ENCODE data around the gene GLI3.

DNA sequence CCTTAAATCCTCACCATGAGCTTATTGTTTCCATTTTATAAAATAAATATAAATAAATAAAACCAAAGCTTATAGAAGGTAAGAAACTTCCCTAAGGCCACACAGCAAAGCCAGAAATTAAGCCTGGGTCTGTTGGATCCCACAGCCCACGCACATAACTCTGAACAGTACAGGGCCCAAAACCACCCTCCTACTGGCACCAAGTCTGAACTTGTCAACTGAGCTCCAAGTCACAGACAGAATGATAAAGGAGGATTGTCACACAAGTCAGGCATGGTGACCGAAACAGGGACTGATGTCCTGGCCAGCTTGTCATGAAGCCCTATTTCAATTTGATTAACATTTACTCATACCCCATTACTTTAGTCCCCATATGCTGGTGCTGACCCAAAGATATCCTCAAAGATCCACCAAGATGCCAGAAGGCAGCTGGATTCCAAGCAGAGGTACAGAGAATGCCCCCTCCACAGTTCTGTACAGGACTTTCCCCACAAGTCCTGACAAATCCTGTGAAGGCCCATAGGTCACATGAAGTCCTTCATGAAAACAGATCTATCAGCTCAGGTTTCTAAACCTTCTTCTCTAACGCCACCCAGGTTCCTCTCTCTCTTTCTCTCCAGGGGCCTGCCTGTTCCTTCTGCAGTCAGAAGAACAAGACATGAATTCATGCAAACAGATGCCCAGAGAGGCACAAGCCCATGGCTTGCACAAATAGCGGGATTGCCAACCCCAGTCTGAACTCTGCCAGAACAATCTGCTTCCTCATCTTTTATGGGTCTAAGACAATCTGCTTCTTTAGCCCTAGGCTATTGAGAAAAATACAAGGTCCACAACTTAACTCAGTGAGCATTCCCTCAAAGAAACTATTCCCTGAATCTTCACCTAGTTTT, 60.9 kb downstream of the GLI3 start:
- TF ChIP-seq, protein P1, sequence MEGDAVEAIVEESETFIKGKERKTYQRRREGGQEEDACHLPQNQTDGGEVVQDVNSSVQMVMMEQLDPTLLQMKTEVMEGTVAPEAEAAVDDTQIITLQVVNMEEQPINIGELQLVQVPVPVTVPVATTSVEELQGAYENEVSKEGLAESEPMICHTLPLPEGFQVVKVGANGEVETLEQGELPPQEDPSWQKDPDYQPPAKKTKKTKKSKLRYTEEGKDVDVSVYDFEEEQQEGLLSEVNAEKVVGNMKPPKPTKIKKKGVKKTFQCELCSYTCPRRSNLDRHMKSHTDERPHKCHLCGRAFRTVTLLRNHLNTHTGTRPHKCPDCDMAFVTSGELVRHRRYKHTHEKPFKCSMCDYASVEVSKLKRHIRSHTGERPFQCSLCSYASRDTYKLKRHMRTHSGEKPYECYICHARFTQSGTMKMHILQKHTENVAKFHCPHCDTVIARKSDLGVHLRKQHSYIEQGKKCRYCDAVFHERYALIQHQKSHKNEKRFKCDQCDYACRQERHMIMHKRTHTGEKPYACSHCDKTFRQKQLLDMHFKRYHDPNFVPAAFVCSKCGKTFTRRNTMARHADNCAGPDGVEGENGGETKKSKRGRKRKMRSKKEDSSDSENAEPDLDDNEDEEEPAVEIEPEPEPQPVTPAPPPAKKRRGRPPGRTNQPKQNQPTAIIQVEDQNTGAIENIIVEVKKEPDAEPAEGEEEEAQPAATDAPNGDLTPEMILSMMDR (conservative IDR thresholded peaks at IDR 0.05), result no peak
- TF ChIP-seq EZH2 (IDR thresholded peaks at IDR 0.05; ENCODE audit: low read depth), result no peak
